CD4-positive, alpha-beta T cell (primary cell): ENCODE measurements around the gene ME1. TPM values are rescaled to one million over a fixed set of nuclear protein-coding genes. Genes with fewer than 3 reads are reported as not detected.

ENCODE experiments used
- ATAC-seq: fragments of 200-7000 bp; cut with Tn5 transposase; one replicate; pipeline ENCODE4 v1.10.0; 2022; ENCODE audit warnings: mild to moderate bottlenecking; ENCODE audit not compliant: poor library complexity
- CTCF ChIA-PET: fragments of 350-600 bp; sonication (Branson Sonifier 250); formaldehyde crosslinking; loops from one replicate; lab custom pipeline; 2021; ENCODE audit warnings: antibody characterized with exemption, inconsistent platforms; lab: Charles Lee
- POLR2A ChIA-PET: fragments of 350-600 bp; sonication (Branson Sonifier 250); formaldehyde crosslinking; loops from one replicate; lab custom pipeline; 2021; ENCODE audit warnings: antibody characterized with exemption, inconsistent platforms; lab: Charles Lee
- DNase-seq, 14 experiments: peaks; one replicate each; pipeline ENCODE4 v3.0.0-alpha.2; 2013 to 2020; ENCODE audit warnings: mixed read lengths in 2 of 14
- H3K27ac ChIP-seq, 2 donors: one replicate each; pipeline versions ENCODE4 v1.5.1 to v1.7.0; 2013; ENCODE audit warnings: low read length in 2 of 2, low read depth in 1 of 2, mild to moderate bottlenecking in 1 of 2
- H3K27me3 ChIP-seq, 2 experiments: 1 replicate in 1 of 2; 2 replicates in 1 of 2; pipeline versions ENCODE4 v1.6.1 to v1.7.0; 2013; ENCODE audit warnings: low read length in 2 of 2, control low read depth in 1 of 2, mild to moderate bottlenecking in 1 of 2, moderate library complexity in 1 of 2; ENCODE audit not compliant: insufficient read depth in 2 of 2, control insufficient read depth in 1 of 2
- H3K36me3 ChIP-seq: one replicate; pipeline ENCODE4 v1.6.1; 2013; ENCODE audit warnings: low read length, control low read depth; ENCODE audit not compliant: insufficient read depth
- H3K4me1 ChIP-seq: one replicate; pipeline ENCODE4 v1.6.1; 2013; ENCODE audit warnings: low read length, control low read depth; ENCODE audit not compliant: insufficient read depth
- H3K4me3 ChIP-seq: one replicate; pipeline ENCODE4 v1.5.1; 2013; ENCODE audit warnings: mild to moderate bottlenecking, low read length, moderate library complexity
- H3K9me3 ChIP-seq, 2 experiments: 1 replicate in 1 of 2; 2 replicates in 1 of 2; pipeline versions ENCODE4 v1.6.1 to v1.7.0; 2013; ENCODE audit warnings: low read length in 2 of 2, mild to moderate bottlenecking in 2 of 2, control low read depth in 1 of 2, moderate library complexity in 1 of 2; ENCODE audit not compliant: control insufficient read depth in 1 of 2, insufficient read depth in 1 of 2
- H3K27ac Mint-ChIP-seq: one replicate; pipeline ENCODE4 v1.8.0; 2020; ENCODE audit warnings: mixed read lengths
- H3K27me3 Mint-ChIP-seq: one replicate; pipeline ENCODE4 v1.8.0; 2021; ENCODE audit warnings: mixed read lengths
- H3K36me3 Mint-ChIP-seq: one replicate; pipeline ENCODE4 v1.8.0; 2021; ENCODE audit warnings: low read depth, mixed read lengths
- H3K4me1 Mint-ChIP-seq: one replicate; pipeline ENCODE4 v1.8.0; 2021; ENCODE audit warnings: low read depth, mixed read lengths
- H3K4me3 Mint-ChIP-seq: one replicate; pipeline ENCODE4 v1.8.0; 2020; ENCODE audit warnings: mild to moderate bottlenecking, mixed read lengths
- H3K9me3 Mint-ChIP-seq: one replicate; pipeline ENCODE4 v1.8.0; 2020; ENCODE audit warnings: mixed read lengths
- intact Hi-C, 2 experiments: fragments of 100-400 bp; cut with DNase I in 1 of 2; cut with micrococcal nuclease in 1 of 2; formaldehyde crosslinking; loops; one replicate each; pipeline versions ENCODE4 v1.15.1 to v1.9.0; 2023 to 2025; cut with DNase I, micrococcal nuclease
- total RNA-seq, 174 experiments: library from RNA in 2 of 174; stranded (reverse) in 2 of 174; gene quantifications; one replicate each; pipeline ENCODE4 v1.2.3 and lab custom pipeline; 2021 to 2026
- TF ChIP-seq, protein P1 (sequence below): fragments of 200-600 bp; IDR thresholded peaks from one replicate; pipeline ENCODE4 v1.8.0; 2022; ENCODE audit warnings: antibody characterized with exemption, mild to moderate bottlenecking

ME1 gene
- total RNA-seq, 2 experiments from 2014 or later = not detected

- Mint-ChIP-seq H3K4me3 (no peak overlapping the region), H3K27ac (no peak overlapping the region), H3K9me3 (no peaks in the 10 kb centered on the region), H3K36me3 (peaks cover 86% of the 10 kb centered on the region), H3K27me3 (no peaks in the 10 kb centered on the region), H3K4me1 (peaks cover 15% of the 10 kb centered on the region)
- intact Hi-C loops = no loop called here
- H3K27me3 ChIP-seq = no peaks in the 10 kb centered on the region
- no peak overlapping the region for H3K27ac ChIP-seq
- H3K9me3 ChIP-seq = no peaks in the 10 kb centered on the region
- no peaks in the 10 kb centered on the region for H3K4me1 ChIP-seq
- ATAC-seq = no peak
- H3K36me3 ChIP-seq = peaks cover 37% of the 10 kb centered on the region
- POLR2A ChIA-PET = interaction anchor here (1.2 to 1.3 kb wide), 2 partner anchors 9 to 10 kb away, joined by 3 to 5 read pairs; partner anchors contain the start of genes PGM3 and RWDD2A
- no peak overlapping the region for H3K4me3 ChIP-seq
- DNase-seq = no peak
- TF ChIP-seq, protein P1, sequence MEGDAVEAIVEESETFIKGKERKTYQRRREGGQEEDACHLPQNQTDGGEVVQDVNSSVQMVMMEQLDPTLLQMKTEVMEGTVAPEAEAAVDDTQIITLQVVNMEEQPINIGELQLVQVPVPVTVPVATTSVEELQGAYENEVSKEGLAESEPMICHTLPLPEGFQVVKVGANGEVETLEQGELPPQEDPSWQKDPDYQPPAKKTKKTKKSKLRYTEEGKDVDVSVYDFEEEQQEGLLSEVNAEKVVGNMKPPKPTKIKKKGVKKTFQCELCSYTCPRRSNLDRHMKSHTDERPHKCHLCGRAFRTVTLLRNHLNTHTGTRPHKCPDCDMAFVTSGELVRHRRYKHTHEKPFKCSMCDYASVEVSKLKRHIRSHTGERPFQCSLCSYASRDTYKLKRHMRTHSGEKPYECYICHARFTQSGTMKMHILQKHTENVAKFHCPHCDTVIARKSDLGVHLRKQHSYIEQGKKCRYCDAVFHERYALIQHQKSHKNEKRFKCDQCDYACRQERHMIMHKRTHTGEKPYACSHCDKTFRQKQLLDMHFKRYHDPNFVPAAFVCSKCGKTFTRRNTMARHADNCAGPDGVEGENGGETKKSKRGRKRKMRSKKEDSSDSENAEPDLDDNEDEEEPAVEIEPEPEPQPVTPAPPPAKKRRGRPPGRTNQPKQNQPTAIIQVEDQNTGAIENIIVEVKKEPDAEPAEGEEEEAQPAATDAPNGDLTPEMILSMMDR = no peak
- CTCF ChIA-PET = interaction anchor here (1.0 to 1.8 kb wide), 2 partner anchors 9 to 16 kb away, joined by 3 to 5 read pairs; no protein-coding TSS in a partner anchor
Measured at GRCh38 chr6:83183082-83183828, 247.6 kb downstream of the ME1 start.

- Mint-ChIP-seq H3K27ac (no peak overlapping the region), H3K4me3 (no peak overlapping the region), H3K27me3 (no peaks in the 10 kb centered on the region), H3K4me1 (peaks cover 15% of the 10 kb centered on the region), H3K36me3 (peaks cover 91% of the 10 kb centered on the region), H3K9me3 (no peaks in the 10 kb centered on the region)
- intact Hi-C loops = no loop called here
- H3K4me1 ChIP-seq = no peaks in the 10 kb centered on the region
- no peaks in the 10 kb centered on the region for H3K27me3 ChIP-seq
- no peaks in the 10 kb centered on the region for H3K9me3 ChIP-seq
- DNase-seq = no peak
- TF ChIP-seq, protein P1 = no peak
- H3K4me3 ChIP-seq = no peak overlapping the region
- H3K36me3 ChIP-seq = peaks cover 37% of the 10 kb centered on the region
- CTCF ChIA-PET = no interaction called here
- POLR2A ChIA-PET = no interaction called here
- H3K27ac ChIP-seq = no peak overlapping the region
- no peak for ATAC-seq
Measured at GRCh38 chr6:83182114-83182513, 248.7 kb downstream of the ME1 start.

GRCh38 chr6:83180426-83180950 is 250.4 kb downstream of the ME1 start:
- CTCF ChIA-PET = interaction anchor here (0.6 kb wide), 1 partner anchor 141 kb away, joined by 3 read pairs; no protein-coding TSS in a partner anchor
- DNase-seq (no peak), ATAC-seq (no peak)
- Histone ChIP-seq H3K9me3 (no peaks in the 10 kb centered on the region), H3K27ac (no peak overlapping the region), H3K4me3 (no peak overlapping the region), H3K4me1 (no peaks in the 10 kb centered on the region), H3K27me3 (no peaks in the 10 kb centered on the region), H3K36me3 (peaks cover 39% of the 10 kb centered on the region)
- intact Hi-C loops = no loop called here
- Mint-ChIP-seq H3K4me1 (peaks cover 15% of the 10 kb centered on the region), H3K36me3 (peaks cover 90% of the 10 kb centered on the region), H3K4me3 (no peak overlapping the region), H3K27me3 (no peaks in the 10 kb centered on the region), H3K9me3 (no peaks in the 10 kb centered on the region), H3K27ac (no peak overlapping the region)
- TF ChIP-seq, protein P1 = no peak
- POLR2A ChIA-PET = no interaction called here
